GM21390 (cell line): Measurements from ENCODE around the gene RCOR3.

Experiments
- ATAC-seq: cut with Tn5 transposase; IDR thresholded peaks from one replicate; pipeline ENCODE4 v1.9.1; 2021; ENCODE audit not compliant: unreplicated experiment

Gene RCOR3

DNA sequence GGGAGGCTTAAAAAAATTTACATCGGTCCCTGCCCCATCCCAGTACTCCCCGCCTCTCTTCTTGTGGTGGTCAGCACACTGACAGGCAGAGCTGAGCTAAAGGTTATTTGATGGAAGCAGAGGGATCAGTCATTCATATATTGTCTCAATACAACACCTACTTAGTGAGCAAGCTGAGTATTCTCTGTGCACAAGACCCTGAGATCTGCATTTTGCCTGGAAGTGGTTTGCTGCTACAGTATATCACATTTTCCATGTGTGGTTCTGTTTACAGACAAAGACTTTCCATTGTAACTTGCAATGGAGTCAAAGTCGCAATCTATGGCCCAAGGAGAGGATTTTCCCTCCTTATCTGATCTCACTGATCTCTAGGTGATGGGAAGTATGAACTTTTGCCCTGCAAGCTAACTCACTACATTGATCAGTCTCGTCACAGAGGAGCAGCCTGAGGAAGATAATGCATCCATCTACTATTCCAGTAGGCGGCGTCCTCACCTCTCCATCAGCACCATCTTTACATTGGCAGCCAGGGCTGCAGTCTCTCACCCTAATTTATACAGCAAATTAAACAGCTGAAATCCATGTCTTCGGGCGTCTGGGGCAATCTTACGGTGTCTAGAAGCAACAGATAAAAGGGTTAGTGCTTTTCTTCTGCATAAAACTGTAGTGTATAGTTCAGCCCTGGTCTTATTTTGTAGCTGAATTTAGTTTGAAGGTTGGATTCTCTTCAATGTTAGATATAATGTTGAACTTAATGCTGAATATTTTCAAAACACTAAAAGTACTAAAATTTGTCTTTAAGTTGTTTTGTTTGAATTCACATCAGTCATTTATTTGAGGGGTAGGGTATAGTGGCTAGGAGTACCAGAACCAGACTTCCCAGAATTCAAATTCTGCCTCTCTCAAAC lies 64.2 kb downstream of the RCOR3 start:
- ATAC-seq, result peak; percentile 59

DNA sequence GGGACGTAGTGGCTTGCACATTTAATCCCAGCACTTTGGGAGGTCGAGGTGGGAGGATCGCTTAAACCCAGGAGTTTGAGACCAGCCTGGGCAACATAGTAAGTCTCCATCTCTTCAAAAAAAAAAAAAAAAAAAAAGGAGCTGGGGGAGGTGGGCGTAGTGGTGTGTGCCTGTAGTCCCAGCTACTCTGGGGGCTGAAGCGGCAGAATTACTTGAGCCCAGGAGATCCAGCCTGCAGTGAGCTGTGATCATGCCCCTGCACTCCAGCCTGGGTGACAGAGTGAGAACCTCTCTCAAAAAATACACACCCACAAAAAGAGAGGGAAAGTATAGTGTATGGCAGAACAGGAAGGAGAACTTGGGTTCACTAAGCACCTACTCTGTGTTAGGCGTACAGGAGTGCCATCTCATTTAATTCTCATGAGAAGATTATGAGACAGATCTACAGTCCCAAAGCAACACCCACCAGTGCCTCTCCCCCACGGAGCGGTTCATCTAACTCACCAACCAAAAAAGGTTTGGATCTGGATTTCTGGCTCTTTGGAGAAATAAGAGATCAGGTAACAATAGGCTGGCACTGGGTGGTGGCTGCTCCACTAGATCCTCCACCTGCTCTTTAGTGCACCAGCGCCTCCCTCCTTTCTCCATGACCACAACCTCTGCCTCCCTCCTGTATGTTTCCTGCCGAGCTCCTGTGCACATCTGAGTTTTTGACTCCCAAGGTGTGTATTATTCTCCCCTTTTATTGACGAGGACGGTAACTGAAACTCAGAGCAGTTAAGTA lies 66.0 kb downstream of the RCOR3 start:
- ATAC-seq, result no peak

DNA sequence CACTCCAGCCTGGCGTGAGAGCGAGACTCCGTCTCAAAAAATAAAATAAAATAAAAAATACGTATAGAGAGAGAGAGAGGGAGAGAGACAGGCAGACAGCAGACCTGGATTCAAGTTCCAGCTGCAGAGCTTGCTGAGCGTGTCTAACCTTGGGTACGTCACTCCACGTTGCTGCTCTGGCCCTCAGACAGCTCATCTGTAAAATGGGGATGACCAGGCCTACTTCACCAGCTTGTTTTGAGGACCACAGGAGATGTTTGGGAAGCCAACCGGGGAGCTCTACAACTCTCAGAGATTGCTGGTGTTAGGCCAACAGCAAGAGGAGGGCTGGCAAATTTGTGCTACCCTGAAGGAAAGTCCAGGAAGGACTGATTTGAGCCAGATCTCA lies 67.0 kb downstream of the RCOR3 start:
- no peak for ATAC-seq

GRCh38 chr1:211326528-211327345 lies 67.6 kb downstream of the RCOR3 start, which contains the start of gene TRAF5:
TSS of gene TRAF5 (plus strand) at chr1:211326833. CDS start at chr1:211353240, 26,407 bp downstream.
- peak; percentile 29 for ATAC-seq

- ATAC-seq, result peak; percentile 34
These were observed 68.3 kb downstream of the RCOR3 start for GRCh38 chr1:211327346-211327921.

GRCh38 chr1:211328084-211328694 lies 69.0 kb downstream of the RCOR3 start:
- no peak for ATAC-seq

GRCh38 chr1:211328866-211329475 lies 69.8 kb downstream of the RCOR3 start:
- no peak for ATAC-seq

GRCh38 chr1:211329764-211330201 lies 70.6 kb downstream of the RCOR3 start:
- ATAC-seq, result peak; percentile 59

DNA sequence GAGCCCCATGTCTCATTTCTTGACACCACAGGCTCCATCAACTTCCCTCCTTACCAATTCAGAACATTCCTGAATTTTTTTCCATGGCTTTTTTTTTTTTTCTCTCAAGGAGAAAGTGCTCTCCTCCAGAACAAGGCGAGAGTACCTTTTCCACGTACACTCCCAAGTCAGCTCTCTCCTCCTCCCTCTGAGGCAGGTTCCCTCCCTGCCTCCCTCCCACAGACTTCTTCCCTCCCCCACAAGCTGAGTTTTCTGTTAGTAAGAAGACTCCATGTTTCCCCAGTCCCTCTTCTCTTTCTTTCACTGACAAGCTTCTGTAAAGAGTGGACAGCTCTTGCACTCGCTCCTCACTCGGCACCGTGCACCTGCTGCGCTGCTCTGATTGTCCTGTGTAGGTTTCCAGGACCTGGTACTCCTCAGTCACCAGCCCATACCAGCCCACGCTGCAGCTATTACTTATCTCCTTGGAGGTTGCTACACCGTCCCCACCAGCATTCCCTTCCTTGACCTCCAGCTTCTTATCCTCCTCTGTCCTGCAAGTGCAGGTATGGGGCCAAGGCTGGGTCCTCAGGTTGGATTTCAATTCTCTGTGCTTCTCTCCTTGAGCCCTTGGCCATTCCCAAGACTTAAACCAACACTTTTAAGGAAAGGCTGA lies 71.2 kb downstream of the RCOR3 start:
- no peak for ATAC-seq

DNA sequence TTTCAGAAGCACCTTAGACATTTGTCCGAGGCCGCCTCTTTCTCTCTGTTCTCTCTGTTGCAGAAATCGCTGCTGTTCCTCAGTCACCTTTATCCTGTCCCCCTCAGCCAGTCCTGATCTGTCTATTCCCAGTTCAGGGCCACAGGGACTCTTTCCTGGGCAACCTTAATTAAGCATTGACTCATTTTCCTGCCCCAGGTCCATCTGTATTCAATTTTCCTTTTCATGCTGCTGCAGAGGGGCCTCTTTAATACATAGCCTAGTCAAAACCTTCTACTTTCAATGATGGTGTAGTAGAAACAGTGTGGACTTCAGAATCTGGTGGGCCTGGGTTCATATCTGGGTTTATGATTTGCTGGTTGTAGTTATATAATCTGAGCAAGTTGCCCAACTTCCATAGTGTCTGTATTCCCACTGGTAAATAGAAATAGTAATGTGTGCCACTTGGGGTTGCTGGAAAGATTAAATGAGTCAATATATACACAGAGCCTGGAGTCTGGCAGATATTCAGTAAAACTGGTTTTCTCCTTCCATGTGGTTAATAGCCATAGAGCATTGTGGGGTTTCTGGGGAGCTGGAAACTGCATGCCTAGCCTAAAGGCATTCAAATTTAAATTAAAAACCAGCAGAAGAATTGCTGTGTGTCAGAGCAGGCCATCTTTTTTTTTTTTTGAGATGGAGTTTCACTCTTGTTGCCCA lies 72.0 kb downstream of the RCOR3 start:
- no peak for ATAC-seq

DNA sequence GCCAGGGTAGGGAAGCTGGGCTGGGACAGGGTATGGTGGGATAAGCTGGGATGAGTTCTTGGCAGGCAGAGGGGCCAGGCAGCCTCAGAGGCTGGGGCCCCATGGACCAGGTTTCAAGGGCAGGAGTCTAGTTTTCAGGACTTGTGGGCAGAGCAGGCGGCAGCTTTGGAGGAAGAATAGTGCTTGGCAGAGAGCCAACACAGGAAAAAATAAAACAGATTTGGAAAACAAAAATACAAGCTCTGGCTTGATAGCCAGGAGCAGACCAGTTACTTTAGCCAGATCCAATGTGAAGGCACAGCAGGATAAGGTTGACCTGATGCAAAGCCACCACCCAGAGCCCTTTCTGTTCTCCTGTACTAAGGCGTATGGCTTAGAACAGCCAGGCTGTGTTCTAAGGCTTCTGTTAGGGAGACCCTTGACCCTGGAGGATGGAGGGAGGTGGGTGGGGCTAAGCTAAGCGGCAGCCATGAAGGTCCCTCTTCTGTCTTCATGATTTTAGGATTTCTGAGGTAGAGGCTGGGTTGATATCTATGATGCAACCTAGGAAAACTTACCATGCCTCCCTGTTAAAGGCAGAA lies 73.0 kb downstream of the RCOR3 start:
- ATAC-seq, result no peak

DNA sequence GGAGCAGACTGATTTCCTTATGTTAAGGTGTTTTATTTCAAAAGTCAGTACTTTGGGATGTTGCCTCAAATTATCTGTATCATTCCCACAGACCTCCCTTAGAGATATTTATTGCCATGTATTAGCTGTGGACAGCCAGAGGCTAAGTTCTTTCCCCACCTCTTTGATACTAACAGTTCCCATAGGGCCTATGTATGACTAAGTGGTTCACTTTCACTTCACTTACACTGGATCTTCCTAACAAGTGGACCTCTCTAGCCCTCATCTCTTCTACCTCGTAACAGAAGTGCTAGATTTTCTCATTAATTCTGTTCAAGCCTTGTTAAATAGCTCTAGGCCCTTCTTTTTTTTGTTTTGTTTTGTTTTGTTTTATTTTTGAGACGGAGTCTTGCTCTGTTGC lies 73.7 kb downstream of the RCOR3 start:
- ATAC-seq, result no peak

GRCh38 chr1:211333906-211334305 lies 74.7 kb downstream of the RCOR3 start:
- ATAC-seq, result no peak

GRCh38 chr1:211334986-211335385 lies 75.8 kb downstream of the RCOR3 start:
- no peak for ATAC-seq

GRCh38 chr1:211335522-211336157 lies 76.5 kb downstream of the RCOR3 start:
- peak; percentile 93 for ATAC-seq

DNA sequence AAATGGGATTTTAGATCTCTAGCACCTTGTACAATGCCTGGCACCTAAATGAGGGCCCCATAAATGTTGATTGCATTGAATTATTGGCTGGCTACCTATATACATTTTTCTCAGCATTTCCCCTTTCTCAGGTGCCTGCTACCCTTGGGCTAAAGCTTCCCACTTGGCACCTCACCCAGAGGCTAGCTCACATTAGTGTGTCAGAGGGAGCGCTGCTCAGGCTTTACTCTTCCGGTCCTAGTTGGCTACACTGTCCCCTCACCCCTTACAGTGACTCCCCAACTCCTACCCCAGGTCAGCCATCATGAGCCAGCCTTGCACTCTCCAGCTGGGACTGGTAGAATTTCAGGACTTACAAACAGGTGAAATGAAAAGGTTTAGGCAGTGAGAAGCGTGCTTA lies 77.0 kb downstream of the RCOR3 start:
- ATAC-seq, result peak; percentile 23

DNA sequence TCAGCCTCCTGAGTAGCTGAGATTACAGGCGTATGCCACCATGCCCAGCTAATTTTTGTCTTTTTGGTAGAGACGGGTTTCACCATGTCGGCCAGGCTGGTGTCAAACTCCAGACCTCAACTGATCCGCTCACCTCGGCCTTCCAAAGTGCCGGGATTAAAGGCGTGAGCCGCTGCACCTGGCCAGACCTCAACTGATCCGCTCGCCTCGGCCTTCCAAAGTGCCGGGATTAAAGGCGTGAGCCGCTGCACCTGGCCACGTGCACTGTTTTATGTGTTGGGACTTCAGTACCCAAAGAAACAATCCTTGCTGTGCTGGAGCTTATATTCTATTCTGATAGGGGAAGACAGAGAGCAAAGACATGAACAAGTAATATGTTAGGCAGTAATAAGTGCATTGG lies 77.6 kb downstream of the RCOR3 start:
- no peak for ATAC-seq
